CD14-positive monocyte (primary cell): ENCODE data around the gene CDK15. TPM values are rescaled to one million over a fixed set of nuclear protein-coding genes. Genes with fewer than 3 reads are reported as not detected.

Experiments used
- DNase-seq, 3 donors: peaks; one replicate each; pipeline ENCODE4 v3.0.0-alpha.2; 2011 to 2022
- H2AFZ ChIP-seq: 2 replicates; pipeline ENCODE4 v1.6.0; 2012; ENCODE audit warnings: mild to moderate bottlenecking, low read depth, low read length, inconsistent platforms; ENCODE audit not compliant: insufficient read depth, poor library complexity, severe bottlenecking
- H3K27ac ChIP-seq, 2 donors: 1 replicate in 1 of 2; 2 replicates in 1 of 2; pipeline ENCODE4 v1.5.1; 2012 to 2013; ENCODE audit warnings: low read length in 2 of 2, control low read depth in 1 of 2, inconsistent platforms in 1 of 2, low read depth in 1 of 2, mild to moderate bottlenecking in 1 of 2
- H3K27me3 ChIP-seq, 2 donors: one replicate each; pipeline versions ENCODE4 v1.6.0 to v1.6.1; 2011 to 2013; ENCODE audit warnings: low read length in 2 of 2; ENCODE audit not compliant: control insufficient read depth in 2 of 2, insufficient read depth in 2 of 2
- H3K36me3 ChIP-seq, 2 donors: replicated peaks in 1 of 2; 1 replicate in 1 of 2; 2 replicates in 1 of 2; pipeline versions ENCODE4 v1.5.1 to v1.6.1; 2012 to 2013; ENCODE audit warnings: low read length in 2 of 2, control low read depth in 1 of 2, inconsistent platforms in 1 of 2, mild to moderate bottlenecking in 1 of 2; ENCODE audit not compliant: insufficient read depth in 2 of 2, control insufficient read depth in 1 of 2
- H3K4me1 ChIP-seq, 2 donors: 1 replicate in 1 of 2; 2 replicates in 1 of 2; pipeline versions ENCODE4 v1.5.1 to v1.6.1; 2012 to 2013; ENCODE audit warnings: low read length in 2 of 2, control low read depth in 1 of 2, inconsistent platforms in 1 of 2, mild to moderate bottlenecking in 1 of 2, moderate library complexity in 1 of 2; ENCODE audit not compliant: insufficient read depth in 2 of 2, control insufficient read depth in 1 of 2
- H3K4me2 ChIP-seq: replicated peaks from 2 replicates; pipeline ENCODE3; 2012; ENCODE audit warnings: low read length, moderate library complexity, mild to moderate bottlenecking; ENCODE audit not compliant: poor library complexity, severe bottlenecking; ENCODE audit errors: extremely low read depth
- H3K4me3 ChIP-seq, 3 experiments: fragments of 200-600 bp in 1 of 3; sonication (generic) in 1 of 3; replicated peaks in 1 of 3; 1 replicate in 2 of 3; 2 replicates in 1 of 3; pipeline ENCODE4 v1.5.1; 2011 to 2013; ENCODE audit warnings: low read length in 3 of 3, mild to moderate bottlenecking in 3 of 3, control low read depth in 2 of 3, low read depth in 2 of 3, inconsistent platforms in 1 of 3, moderate library complexity in 1 of 3
- H3K79me2 ChIP-seq: 2 replicates; pipeline ENCODE4 v1.6.0; 2012; ENCODE audit warnings: mild to moderate bottlenecking, control low read depth, inconsistent platforms, low read length, moderate library complexity; ENCODE audit not compliant: insufficient read depth
- H3K9ac ChIP-seq: 2 replicates; pipeline ENCODE4 v1.6.0; 2017; ENCODE audit warnings: low read length, mild to moderate bottlenecking; ENCODE audit not compliant: insufficient read depth, poor library complexity, severe bottlenecking
- H3K9me3 ChIP-seq, 2 donors: replicated peaks in 1 of 2; 1 replicate in 1 of 2; 2 replicates in 1 of 2; pipeline versions ENCODE4 v1.5.1 to v1.6.1; 2012 to 2013; ENCODE audit warnings: low read length in 2 of 2, control low read depth in 1 of 2; ENCODE audit not compliant: control insufficient read depth in 1 of 2, insufficient read depth in 1 of 2
- H4K20me1 ChIP-seq: 2 replicates; pipeline ENCODE4 v1.6.0; 2012; ENCODE audit warnings: mild to moderate bottlenecking, low read length, control low read depth, moderate library complexity; ENCODE audit not compliant: insufficient read depth
- H3K27ac Mint-ChIP-seq, 7 donors: one replicate each; pipeline ENCODE4 v1.8.0; 2020; ENCODE audit warnings: mild to moderate bottlenecking in 7 of 7, mixed read lengths in 7 of 7, moderate library complexity in 6 of 7, inconsistent platforms in 2 of 7
- H3K27me3 Mint-ChIP-seq, 3 donors: one replicate each; pipeline ENCODE4 v1.8.0; 2021 to 2022; ENCODE audit warnings: low read depth in 3 of 3, mild to moderate bottlenecking in 3 of 3, mixed read lengths in 3 of 3, moderate library complexity in 3 of 3, inconsistent platforms in 1 of 3
- H3K36me3 Mint-ChIP-seq, 2 donors: one replicate each; pipeline ENCODE4 v1.8.0; 2020; ENCODE audit warnings: mixed read lengths in 2 of 2, inconsistent platforms in 1 of 2, mild to moderate bottlenecking in 1 of 2
- H3K4me1 Mint-ChIP-seq: one replicate; pipeline ENCODE4 v1.8.0; 2020; ENCODE audit warnings: mild to moderate bottlenecking, mixed read lengths
- H3K4me3 Mint-ChIP-seq, 2 donors: one replicate each; pipeline ENCODE4 v1.8.0; 2020; ENCODE audit warnings: mild to moderate bottlenecking in 2 of 2, mixed read lengths in 2 of 2, moderate library complexity in 1 of 2
- H3K9me3 Mint-ChIP-seq, 7 donors: one replicate each; pipeline ENCODE4 v1.8.0; 2020 to 2022; ENCODE audit warnings: mixed read lengths in 7 of 7, mild to moderate bottlenecking in 6 of 7, moderate library complexity in 6 of 7, inconsistent platforms in 2 of 7
- WGBS: methylation state at CpG from one replicate; pipeline ENCODE4 v1.1.5; 2013; ENCODE audit warnings: missing lambda C conversion rate; ENCODE audit not compliant: insufficient coverage; 5-methylcytosine and 5-hydroxymethylcytosine counted together
- intact Hi-C, 2 donors: fragments of 100-400 bp; cut with micrococcal nuclease; formaldehyde crosslinking; loops; one replicate each; pipeline versions ENCODE4 v1.15.0 to v1.15.1; 2023
- polyA plus RNA-seq, 3 donors: library from polyadenylated mRNA; depleted of rRNA in 1 of 3; unstranded in 2 of 3; stranded (reverse) in 1 of 3; fragments of 300-500 nt in 2 of 3; fragments of >200 nt in 1 of 3; fragmentation: Illumina TruSeq in 2 of 3; gene quantifications; 1 replicate in 2 of 3; 2 replicates in 1 of 3; pipeline ENCODE4 v1.2.3, GENCODE V29; 2012 to 2021
- small RNA-seq: library from RNA; depleted of rRNA; stranded (forward); fragments of <200 nt; gene quantifications from one replicate; pipeline ENCODE3, GENCODE V24; 2012; ENCODE audit warnings: low read depth; ENCODE audit not compliant: insufficient read length
- TF ChIP-seq, protein P1 (sequence below): fragments of 200-600 bp; IDR thresholded peaks from one replicate; pipeline ENCODE4 v1.8.0; 2022; ENCODE audit warnings: antibody characterized with exemption, mild to moderate bottlenecking

The CDK15 gene
- polyA plus RNA-seq, 3 donors = not detected

DNA sequence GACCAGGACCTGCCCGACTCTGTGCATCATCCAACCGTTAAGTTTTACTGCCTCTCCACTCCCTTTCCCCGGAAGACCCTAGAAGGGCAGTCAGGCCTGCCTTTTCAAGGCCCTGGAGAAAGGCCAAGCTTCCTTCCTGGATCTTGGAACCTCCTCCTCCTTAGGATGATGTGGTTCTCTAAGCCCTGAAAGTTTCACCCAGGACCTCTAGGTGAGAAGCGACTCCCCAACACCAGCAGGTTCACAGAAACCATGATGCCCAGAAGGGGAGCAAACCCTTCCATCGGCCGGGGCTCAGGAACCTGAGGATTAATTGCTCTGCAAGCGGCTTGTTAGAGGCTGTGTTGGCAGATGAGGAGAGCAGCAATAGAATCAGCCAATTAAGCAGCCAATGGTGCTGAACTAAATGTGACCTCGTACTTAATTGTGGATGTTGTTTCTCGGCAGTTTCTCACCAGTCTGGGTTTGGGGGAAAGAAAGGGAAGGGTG, 133.2 kb downstream of the CDK15 start:
- H3K4me2 ChIP-seq = no peak overlapping the region
- peak overlapping the region in 1 of 7 donors; percentile 4 for H3K27ac Mint-ChIP-seq
- no peaks in the 10 kb centered on the region for H3K79me2 ChIP-seq
- TF ChIP-seq, protein P1, sequence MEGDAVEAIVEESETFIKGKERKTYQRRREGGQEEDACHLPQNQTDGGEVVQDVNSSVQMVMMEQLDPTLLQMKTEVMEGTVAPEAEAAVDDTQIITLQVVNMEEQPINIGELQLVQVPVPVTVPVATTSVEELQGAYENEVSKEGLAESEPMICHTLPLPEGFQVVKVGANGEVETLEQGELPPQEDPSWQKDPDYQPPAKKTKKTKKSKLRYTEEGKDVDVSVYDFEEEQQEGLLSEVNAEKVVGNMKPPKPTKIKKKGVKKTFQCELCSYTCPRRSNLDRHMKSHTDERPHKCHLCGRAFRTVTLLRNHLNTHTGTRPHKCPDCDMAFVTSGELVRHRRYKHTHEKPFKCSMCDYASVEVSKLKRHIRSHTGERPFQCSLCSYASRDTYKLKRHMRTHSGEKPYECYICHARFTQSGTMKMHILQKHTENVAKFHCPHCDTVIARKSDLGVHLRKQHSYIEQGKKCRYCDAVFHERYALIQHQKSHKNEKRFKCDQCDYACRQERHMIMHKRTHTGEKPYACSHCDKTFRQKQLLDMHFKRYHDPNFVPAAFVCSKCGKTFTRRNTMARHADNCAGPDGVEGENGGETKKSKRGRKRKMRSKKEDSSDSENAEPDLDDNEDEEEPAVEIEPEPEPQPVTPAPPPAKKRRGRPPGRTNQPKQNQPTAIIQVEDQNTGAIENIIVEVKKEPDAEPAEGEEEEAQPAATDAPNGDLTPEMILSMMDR = no peak
- H3K27me3 Mint-ChIP-seq = peaks cover 0 to 4% (median 1%) of the 10 kb centered on the region in 3 donors
- no peaks in the 10 kb centered on the region for H3K27me3 ChIP-seq
- H3K9me3 ChIP-seq = peaks cover 0 to 3% of the 10 kb centered on the region in 2 donors
- no peak overlapping the region for H3K27ac ChIP-seq
- no peak overlapping the region for H2AFZ ChIP-seq
- no peaks in the 10 kb centered on the region for H3K4me1 Mint-ChIP-seq
- no peaks in the 10 kb centered on the region for H3K36me3 ChIP-seq
- H3K9ac ChIP-seq = no peak overlapping the region
- H3K4me3 ChIP-seq = no peak overlapping the region
- H3K4me1 ChIP-seq = no peaks in the 10 kb centered on the region
- no peak overlapping the region for H3K4me3 Mint-ChIP-seq
- WGBS = 94% methylated on average over 8 of the region's 9 CpGs
- H3K36me3 Mint-ChIP-seq = no peaks in the 10 kb centered on the region
- H4K20me1 ChIP-seq = no peaks in the 10 kb centered on the region
- intact Hi-C loops = no loop called here
- no peak for DNase-seq
- peaks cover 0 to 10% (median 2%) of the 10 kb centered on the region in 7 donors for H3K9me3 Mint-ChIP-seq

DNA sequence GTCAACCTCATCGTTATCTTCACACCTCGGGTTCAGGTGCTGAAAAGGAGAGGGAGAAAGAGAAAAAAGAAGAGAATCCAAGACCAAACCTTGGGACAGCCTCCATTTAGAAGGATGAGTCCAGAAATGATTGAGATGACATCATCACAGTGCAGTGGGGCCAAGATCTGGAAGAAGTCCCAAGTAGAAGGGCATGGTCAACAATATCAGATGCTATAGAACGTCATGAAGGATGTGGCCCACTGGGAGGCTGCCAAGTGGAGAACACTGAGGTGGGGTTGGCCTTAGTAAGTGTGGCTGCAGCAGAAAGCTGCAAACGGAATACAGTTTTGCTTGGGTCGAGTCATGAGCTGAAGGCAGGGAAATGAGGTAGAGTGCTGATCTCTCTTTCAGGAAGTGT, 136.2 kb downstream of the CDK15 start:
- intact Hi-C loops = no loop called here
- Mint-ChIP-seq H3K9me3 (peaks cover 0 to 2% (median 0%) of the 10 kb centered on the region in 7 donors), H3K27me3 (peaks cover 1 to 5% (median 4%) of the 10 kb centered on the region in 3 donors), H3K27ac (no peak overlapping the region), H3K4me3 (no peak overlapping the region), H3K4me1 (no peaks in the 10 kb centered on the region), H3K36me3 (no peaks in the 10 kb centered on the region)
- H3K36me3 ChIP-seq = no peaks in the 10 kb centered on the region
- H3K27me3 ChIP-seq = no peaks in the 10 kb centered on the region
- H3K79me2 ChIP-seq = no peaks in the 10 kb centered on the region
- no peak overlapping the region for H3K4me3 ChIP-seq
- no peak overlapping the region for H3K9ac ChIP-seq
- WGBS = 81% methylated on average over 4 of the region's 5 CpGs
- TF ChIP-seq, protein P1 = no peak
- H3K4me2 ChIP-seq = no peak overlapping the region
- H3K9me3 ChIP-seq = no peaks in the 10 kb centered on the region
- H3K4me1 ChIP-seq = no peaks in the 10 kb centered on the region
- H3K27ac ChIP-seq = no peak overlapping the region
- H2AFZ ChIP-seq = no peak overlapping the region
- no peak for DNase-seq
- no peaks in the 10 kb centered on the region for H4K20me1 ChIP-seq

Small RNA genes lying within 50 kb of the gene (small RNA-seq; reads per million reads assigned to genes)
- gene RF00019 (not detected), gene RNU6-440P (not detected), gene UBE2V1P11 (not detected)

Other genes starting within 250 kb of the CDK15 start
- gene TMEM237, start 163.0 kb upstream of the CDK15 start, polyA plus RNA-seq = 1 to 10 TPM in 1 of 3 donors, under 1 TPM in 2; 0.33 to 1.0 (median 0.53) TPM
- gene MPP4, start 107.9 kb upstream of the CDK15 start, polyA plus RNA-seq = under 1 TPM in 1 of 3 donors, not detected in 2; 0.04 TPM
- gene ALS2, start 25.6 kb upstream of the CDK15 start, polyA plus RNA-seq = 1 to 10 TPM; 2.6 to 4.7 (median 3.1) TPM
- under 1 TPM in 2 of 3 donors, not detected in 1; 0.05 to 0.28 TPM for gene FZD7, start 227.3 kb downstream of the CDK15 start, polyA plus RNA-seq